ENCODE measurements around the gene LAD1.

DNA sequence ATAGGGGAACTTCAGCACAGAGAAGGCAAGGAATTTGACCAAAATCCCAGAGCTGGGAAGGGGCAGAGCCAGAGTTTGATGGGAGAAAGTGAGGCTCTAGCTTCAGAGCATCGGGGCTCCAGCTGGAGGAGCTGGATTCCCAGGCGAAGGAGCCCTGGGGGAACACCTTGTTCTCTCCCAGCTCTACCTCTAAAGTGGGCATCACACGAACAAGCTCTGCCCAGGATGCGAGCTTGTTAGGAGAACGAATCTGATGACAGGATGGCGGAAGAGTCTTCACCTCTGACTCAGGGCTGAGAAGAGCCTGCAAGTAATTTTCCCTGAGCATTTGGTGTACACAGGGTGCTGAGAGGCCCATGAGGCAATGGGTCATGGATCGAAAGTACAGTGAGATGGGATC is 43.7 kb downstream of the LAD1 start:
- TF ChIP-seq EZH2phosphoT487 (IDR thresholded peaks at IDR 0.05; ENCODE audit: insufficient read depth, low read depth) (no peak), EZH2 (IDR thresholded peaks at IDR 0.05; ENCODE audit: insufficient read depth, poor library complexity, severe bottlenecking) (no peak)
